Neural progenitor cell (in vitro differentiated cells): ENCODE data around the gene AURKB.

Source experiments
- CTCF ChIP-seq: fragments of 200-600 bp; sonication (generic); IDR thresholded peaks from 2 replicates; pipeline ENCODE4 v1.5.1; 2017; ENCODE audit warnings: antibody characterized with exemption, mild to moderate bottlenecking
- EZH2 ChIP-seq: fragments of 200-600 bp; sonication (generic); IDR thresholded peaks from 2 replicates; pipeline ENCODE4 v1.6.1; 2017; ENCODE audit warnings: antibody characterized with exemption, mild to moderate bottlenecking, moderate library complexity
- EZH2phosphoT487 ChIP-seq: fragments of 200-600 bp; sonication (generic); IDR thresholded peaks from 2 replicates; pipeline ENCODE4 v1.6.1; 2017; ENCODE audit warnings: antibody characterized with exemption

- TF ChIP-seq CTCF (no peak), EZH2 (no peak), EZH2phosphoT487 (no peak)
Observed at GRCh38 chr17:8163978-8164814, 46.2 kb downstream of the AURKB start.
